IMR-90 (cell line): ENCODE measurements around the gene SRXN1. TPM values are rescaled to one million over a fixed set of nuclear protein-coding genes. Genes with fewer than 3 reads are reported as not detected.
A peak's percentile ranks its signal among the peaks of the same experiment; 100 is the strongest.

ENCODE experiments used
- ATAC-seq: fragments of 200-7000 bp; cut with Tn5 transposase; 2 replicates; pipeline ENCODE4 v1.9.1; 2020; ENCODE audit warnings: low read depth, mild to moderate bottlenecking, moderate library complexity
- BruUV-seq: library from RNA; stranded (reverse); fragments of 400-500 nt; replicated peaks from 2 replicates; lab custom pipeline; 2021; lab: Mats Ljungman, UMichigan
- CTCF ChIA-PET: fragments of 300-600 bp; formaldehyde crosslinking; extraction: SDS; loops from one replicate; lab custom pipeline; 2021; ENCODE audit warnings: antibody characterized with exemption; lab: Yijun Ruan, JAX
- POLR2A ChIA-PET: fragments of 300-600 bp; sonication (Branson Sonifier 250); formaldehyde crosslinking; loops from one replicate; lab custom pipeline; 2022; ENCODE audit warnings: antibody characterized with exemption; ENCODE audit not compliant: unreplicated experiment; lab: Charles Lee
- DNase-seq: peaks from one replicate; pipeline ENCODE4 v3.0.0; 2013
- H2AFZ ChIP-seq: replicated peaks from 2 replicates; pipeline ENCODE3; 2013; ENCODE audit warnings: low read length, mild to moderate bottlenecking; ENCODE audit not compliant: poor library complexity
- H2AK5ac ChIP-seq: 2 replicates; pipeline ENCODE4 v1.6.1; 2013; ENCODE audit warnings: low read depth, low read length, inconsistent platforms
- H2AK9ac ChIP-seq: replicated peaks from 2 replicates; pipeline ENCODE3; 2013; ENCODE audit warnings: mild to moderate bottlenecking, low read depth, low read length, moderate library complexity; ENCODE audit not compliant: poor library complexity
- H2BK120ac ChIP-seq: 2 replicates; pipeline ENCODE4 v1.6.1; 2013; ENCODE audit warnings: low read depth, low read length, inconsistent platforms
- H2BK15ac ChIP-seq: 3 replicates; pipeline ENCODE4 v1.6.1; 2013; ENCODE audit warnings: low read depth, low read length, inconsistent platforms
- H2BK20ac ChIP-seq: 2 replicates; pipeline ENCODE4 v1.6.1; 2013; ENCODE audit warnings: low read depth, mild to moderate bottlenecking, inconsistent platforms, low read length, moderate library complexity
- H2BK5ac ChIP-seq: 2 replicates; pipeline ENCODE4 v1.6.1; 2013; ENCODE audit warnings: mild to moderate bottlenecking, low read depth, low read length, inconsistent platforms; ENCODE audit not compliant: poor library complexity, severe bottlenecking
- H3K14ac ChIP-seq: replicated peaks from 2 replicates; pipeline ENCODE4 v1.6.1; 2013; ENCODE audit warnings: low read depth, low read length, inconsistent platforms
- H3K18ac ChIP-seq: 2 replicates; pipeline ENCODE4 v1.6.1; 2013; ENCODE audit warnings: low read depth, low read length, control low read depth
- H3K23ac ChIP-seq: 2 replicates; pipeline ENCODE4 v1.6.1; 2013; ENCODE audit warnings: low read depth, low read length, inconsistent platforms
- H3K27ac ChIP-seq: 2 replicates; pipeline ENCODE4 v1.5.1; 2013; ENCODE audit warnings: mild to moderate bottlenecking, control low read depth, low read length; ENCODE audit not compliant: insufficient read depth
- H3K27me3 ChIP-seq: 2 replicates; pipeline ENCODE4 v1.6.1; 2013; ENCODE audit warnings: low read length; ENCODE audit not compliant: control insufficient read depth, insufficient read depth
- H3K36me3 ChIP-seq: 2 replicates; pipeline ENCODE4 v1.6.1; 2013; ENCODE audit warnings: low read length, mixed read lengths; ENCODE audit not compliant: control insufficient read depth, insufficient read depth
- H3K4ac ChIP-seq: 2 replicates; pipeline ENCODE4 v1.6.1; 2013; ENCODE audit warnings: low read depth, low read length, inconsistent platforms
- H3K4me1 ChIP-seq: 2 replicates; pipeline ENCODE4 v1.6.1; 2013; ENCODE audit warnings: low read length, mixed read lengths; ENCODE audit not compliant: control insufficient read depth, insufficient read depth
- H3K4me2 ChIP-seq: 2 replicates; pipeline ENCODE4 v1.6.1; 2013; ENCODE audit warnings: low read depth, mild to moderate bottlenecking, control low read depth, low read length, moderate library complexity
- H3K4me3 ChIP-seq: 2 replicates; pipeline ENCODE4 v1.5.1; 2013; ENCODE audit warnings: low read depth, mild to moderate bottlenecking, control low read depth, low read length, moderate library complexity; ENCODE audit not compliant: insufficient read depth
- H3K56ac ChIP-seq: 2 replicates; pipeline ENCODE4 v1.6.1; 2013; ENCODE audit warnings: low read length, inconsistent platforms; ENCODE audit not compliant: insufficient read depth; ENCODE audit errors: extremely low read depth
- H3K79me1 ChIP-seq, 2 experiments: 2 replicates each; pipeline ENCODE4 v1.6.1; 2013; ENCODE audit warnings: low read length in 2 of 2, inconsistent platforms in 1 of 2, low read depth in 1 of 2
- H3K9ac ChIP-seq: 2 replicates; pipeline ENCODE4 v1.6.1; 2013; ENCODE audit warnings: low read depth, low read length, control low read depth
- H3K9me1 ChIP-seq: 2 replicates; pipeline ENCODE4 v1.6.1; 2013; ENCODE audit warnings: low read length, inconsistent platforms; ENCODE audit not compliant: insufficient read depth
- H3K9me3 ChIP-seq: 2 replicates; pipeline ENCODE4 v1.6.1; 2013; ENCODE audit warnings: low read length; ENCODE audit not compliant: control insufficient read depth, insufficient read depth
- H4K20me1 ChIP-seq: 2 replicates; pipeline ENCODE4 v1.6.1; 2013; ENCODE audit warnings: low read length, inconsistent platforms; ENCODE audit not compliant: insufficient read depth
- H4K5ac ChIP-seq: 2 replicates; pipeline ENCODE4 v1.6.1; 2013; ENCODE audit warnings: mild to moderate bottlenecking, low read depth, low read length, control low read depth
- H4K8ac ChIP-seq, 2 experiments: 2 replicates each; pipeline ENCODE4 v1.6.1; 2013; ENCODE audit warnings: low read depth in 2 of 2, low read length in 2 of 2, control low read depth in 1 of 2, inconsistent platforms in 1 of 2
- H4K91ac ChIP-seq: 2 replicates; pipeline ENCODE4 v1.6.1; 2013; ENCODE audit warnings: low read depth, low read length, inconsistent platforms; ENCODE audit not compliant: insufficient read depth
- CTCF ChIP-seq: conservative IDR thresholded peaks from 2 replicates; pipeline ENCODE4 v1.5.1; 2012; ENCODE audit warnings: mild to moderate bottlenecking, low read depth, low read length, improper control_type of control experiment
- RAD21 ChIP-seq: IDR thresholded peaks from 2 replicates; pipeline ENCODE4 v1.6.1; 2012; ENCODE audit warnings: low read length, improper control_type of control experiment
- SMC3 ChIP-seq: fragments of 150-350 bp; IDR thresholded peaks from 2 replicates; pipeline ENCODE4 v1.6.1; 2016; ENCODE audit warnings: low read depth, mild to moderate bottlenecking, antibody characterized with exemption, low read length, moderate library complexity
- USF2 ChIP-seq: fragments of 150-350 bp; IDR thresholded peaks from 2 replicates; pipeline ENCODE4 v1.6.1; 2017; ENCODE audit warnings: mild to moderate bottlenecking, antibody characterized with exemption, low read length, low read depth
- WGBS, 2 experiments: methylation state at CpG; one replicate each; pipeline versions ENCODE4 v1.1.5 to v1.1.7; 2013; ENCODE audit warnings: missing lambda C conversion rate in 2 of 2; ENCODE audit not compliant: insufficient read length in 1 of 2; ENCODE audit errors: extremely low coverage in 2 of 2; 5-methylcytosine and 5-hydroxymethylcytosine counted together
- dilution Hi-C: fragments of 300-500 bp; cut with HindIII; formaldehyde crosslinking; loops from one replicate; pipeline ENCODE4 v1.14.3; 2018; ENCODE audit warnings: low sequenced_read_pairs; ENCODE audit not compliant: unreplicated experiment
- in situ Hi-C: fragments of 300-500 bp; cut with MboI; formaldehyde crosslinking; loops from 3 replicates; pipeline ENCODE4 v1.14.3; 2019; ENCODE audit warnings: low sequenced_read_pairs, inconsistent platforms, mixed read lengths
- intact Hi-C: fragments of 100-400 bp; cut with micrococcal nuclease; formaldehyde crosslinking; loops from 2 replicates; pipeline ENCODE4 v1.10.0; 2022
- polyA plus RNA-seq, 3 experiments: library from polyadenylated mRNA; depleted of rRNA; stranded (reverse); fragments of >200 nt; gene quantifications; 2 replicates each; pipeline ENCODE4 v1.2.3, GENCODE V29; 2012; ENCODE audit warnings: low replicate concordance in 1 of 3
- total RNA-seq: library from RNA; depleted of rRNA; stranded (reverse); fragments of >200 nt; gene quantifications from 2 replicates; pipeline ENCODE4 v1.2.3, GENCODE V29; 2012

Gene SRXN1
- total and polyA plus RNA-seq, 2 of the 4 experiments (the other 2 are of a cell fraction) = 51.2 to 71.2 TPM

- intact Hi-C loops = loop anchor here (1.0 to 2.0 kb wide), 2 partner anchors 106 to 313 kb away; no protein-coding TSS in a partner anchor
- ATAC-seq = peak; percentile 68
- WGBS, 2 experiments = no CpG with 5 or more reads among the region's 9 CpGs
Measured at GRCh38 chr20:667351-668034, 14.5 kb upstream of the SRXN1 start.

More at GRCh38 chr20:667351-668034, 14.5 kb upstream of the SRXN1 start:
- Histone ChIP-seq H3K9me1 (no peaks in the 10 kb centered on the region), H2BK120ac (no peak overlapping the region), H3K23ac (no peak overlapping the region), H2BK15ac (no peak overlapping the region), H4K91ac (no peak overlapping the region), H3K4me3 (no peak overlapping the region), H3K4me1 (no peaks in the 10 kb centered on the region), H2AK9ac (no peak overlapping the region), H2AFZ (peak overlapping the region; percentile 5), H3K56ac (no peak overlapping the region), H2BK5ac (no peak overlapping the region), H3K4me2 (no peak overlapping the region), H3K18ac (no peak overlapping the region), H4K8ac (no peak overlapping the region), H3K27me3 (peaks cover 86% of the 10 kb centered on the region), H2AK5ac (no peak overlapping the region), H3K4ac (no peak overlapping the region), H3K27ac (no peak overlapping the region), H4K5ac (no peak overlapping the region), H4K20me1 (no peaks in the 10 kb centered on the region), H3K9me3 (no peaks in the 10 kb centered on the region), H3K36me3 (no peaks in the 10 kb centered on the region), H3K14ac (no peak overlapping the region), H3K79me1 (no peaks in the 10 kb centered on the region), H2BK20ac (no peak overlapping the region), H3K9ac (no peak overlapping the region)
- dilution Hi-C loops (no loop called here), in situ Hi-C loops (no loop called here)
- peak; percentile 70 for TF ChIP-seq CTCF
- TF ChIP-seq SMC3 = peak; percentile 72
- peak; percentile 56 for TF ChIP-seq RAD21
- TF ChIP-seq USF2 = no peak
- CTCF ChIA-PET = interaction anchor here (0.6 to 1.9 kb wide), 12 partner anchors 8 to 315 kb away, joined by 3 to 7 read pairs (median 3); partner anchors contain the start of gene SCRT2
- POLR2A ChIA-PET = no interaction called here
- no TSS peak for BruUV-seq
- DNase-seq = peak; percentile 34
